Cerebellar nuclear complex (tissue), 1 donor: ENCODE results near the gene FHAD1.

Source experiments
- DNase-seq, 2 experiments: peaks; one replicate each; lab custom pipeline; 2025; lab: John Stamatoyannopoulos, UW

Gene FHAD1

DNA sequence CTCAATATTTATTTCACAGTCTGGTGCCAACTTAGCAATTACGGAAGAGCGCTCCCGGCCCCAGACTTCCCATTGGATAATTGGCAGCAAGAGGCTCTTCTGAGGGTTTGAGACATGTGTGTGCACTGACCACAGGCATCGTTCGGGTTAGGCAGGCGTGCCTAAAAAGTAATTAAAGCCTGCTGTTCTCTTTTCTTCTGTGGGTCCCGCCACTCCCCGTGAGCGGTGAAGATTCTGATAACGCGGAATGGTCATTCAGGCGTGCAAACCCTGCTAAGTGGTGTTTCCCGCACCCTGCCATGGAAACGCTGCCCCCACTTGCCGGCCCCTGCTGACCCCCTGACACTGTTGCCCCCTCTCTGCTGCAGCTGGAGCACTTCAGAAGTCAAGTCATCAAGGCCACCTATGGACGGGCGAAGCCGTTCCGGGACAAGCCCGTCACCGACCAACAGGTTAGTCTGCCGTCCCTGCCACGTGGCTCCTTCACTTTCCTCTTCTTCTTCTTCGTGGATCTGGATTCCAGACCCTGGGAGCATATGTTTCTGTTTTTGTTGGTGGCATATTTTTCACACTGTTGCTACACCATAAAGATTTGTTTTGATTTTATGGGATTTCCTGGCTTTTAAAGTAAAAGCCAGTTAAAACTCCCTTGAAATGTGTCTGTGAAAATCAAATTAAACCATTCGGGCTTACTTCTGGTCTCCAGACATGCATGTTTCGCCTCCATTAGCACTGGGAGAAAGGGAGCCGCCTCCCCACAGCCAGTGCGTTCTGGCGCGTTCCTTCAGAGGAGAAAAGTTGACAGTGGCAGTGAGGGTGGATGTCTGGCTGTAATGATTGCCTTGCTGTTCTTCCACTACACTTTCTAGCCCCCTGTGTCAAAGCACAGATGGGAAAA lies 79.9 kb downstream of the FHAD1 start:
- DNase-seq = no peak

DNA sequence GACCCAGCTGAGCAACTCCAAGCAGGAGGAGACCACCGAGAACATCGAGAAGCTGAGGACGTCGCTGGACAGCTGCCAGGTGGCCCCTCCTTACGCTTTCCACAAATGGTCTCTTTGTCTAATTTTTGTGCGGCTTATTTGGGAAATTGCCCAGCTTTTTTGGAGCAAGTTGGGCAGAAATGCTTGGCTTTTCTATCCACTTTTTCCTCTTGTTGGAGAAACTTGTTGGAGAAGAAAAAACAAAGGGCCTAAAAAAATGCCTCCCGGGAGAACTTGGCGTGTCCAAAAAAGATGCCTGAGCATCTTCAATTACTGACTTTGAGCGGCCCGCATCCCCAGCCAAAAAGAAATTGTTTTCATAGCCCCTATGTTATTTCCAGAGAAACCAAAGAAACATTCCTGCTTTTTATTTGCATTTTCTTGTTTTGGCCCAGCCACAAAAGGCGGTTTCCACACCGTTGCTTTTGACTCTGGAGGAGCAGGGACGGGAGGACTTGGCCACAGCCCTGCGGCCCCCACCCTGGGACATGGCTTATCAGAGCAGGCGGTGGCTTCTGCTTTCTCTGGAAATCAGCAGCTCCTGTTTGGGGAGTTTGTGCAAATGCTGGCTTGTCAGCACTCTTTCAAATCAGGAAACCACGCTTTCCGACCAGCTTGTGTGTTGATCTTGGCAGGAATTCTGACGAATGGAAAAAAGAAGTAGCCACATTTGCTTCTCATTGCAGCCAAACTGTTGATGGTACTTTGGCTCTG lies 81.5 kb downstream of the FHAD1 start:
- DNase-seq = peak; percentile 38 to 45

DNA sequence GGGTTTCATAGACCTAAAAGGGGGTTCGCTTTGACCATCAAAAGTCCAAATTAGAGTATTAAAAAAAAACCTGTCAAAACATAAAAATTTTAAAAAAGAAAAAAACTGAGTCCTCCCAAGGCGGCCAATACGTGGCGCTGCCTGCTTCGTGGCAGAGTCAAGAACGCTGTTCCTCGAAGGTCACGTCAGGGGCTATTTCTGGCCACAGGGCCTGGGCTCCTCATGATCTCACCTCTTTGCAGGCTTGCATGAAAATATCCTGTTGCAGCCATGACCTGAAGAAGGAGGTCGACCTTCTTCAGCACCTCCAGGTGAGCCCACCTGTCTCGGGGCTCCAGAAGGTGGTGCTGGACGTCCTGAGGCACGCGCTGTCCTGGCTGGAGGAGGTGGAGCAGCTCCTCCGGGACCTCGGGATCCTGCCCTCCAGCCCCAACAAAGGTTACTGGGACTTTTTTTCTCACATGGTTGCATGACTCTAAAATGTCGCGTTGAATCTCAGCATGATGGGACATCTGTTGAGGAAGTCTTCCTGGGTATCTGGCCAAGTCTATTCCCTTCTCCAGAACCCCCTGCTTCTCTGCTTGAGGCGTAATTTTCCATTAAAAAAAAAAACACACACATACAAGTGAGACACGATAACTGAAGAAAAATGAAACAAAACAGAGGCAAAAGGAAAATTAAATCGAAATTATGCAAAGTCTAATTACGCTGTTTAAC lies 82.2 kb downstream of the FHAD1 start:
- DNase-seq = peak in 1 of 2 experiments; percentile 60

DNA sequence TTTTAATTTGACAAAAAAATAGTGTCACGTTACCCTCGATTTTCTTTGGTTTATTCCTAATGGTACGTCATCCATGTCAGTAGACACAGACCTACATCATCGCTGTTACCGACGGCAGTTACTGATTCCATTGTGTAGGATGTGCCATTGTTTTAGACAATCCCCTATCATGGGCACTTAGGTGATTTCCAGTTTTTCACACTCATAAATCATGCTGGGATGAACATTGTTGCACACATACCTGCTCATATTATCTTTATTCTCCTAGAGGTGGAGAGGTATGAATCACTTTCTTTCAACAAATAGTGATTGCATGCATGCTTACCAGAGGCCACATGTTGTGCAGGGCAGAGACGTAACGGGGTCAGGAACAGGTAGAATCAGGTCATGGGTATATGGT lies 83.0 kb downstream of the FHAD1 start:
- DNase-seq = no peak

DNA sequence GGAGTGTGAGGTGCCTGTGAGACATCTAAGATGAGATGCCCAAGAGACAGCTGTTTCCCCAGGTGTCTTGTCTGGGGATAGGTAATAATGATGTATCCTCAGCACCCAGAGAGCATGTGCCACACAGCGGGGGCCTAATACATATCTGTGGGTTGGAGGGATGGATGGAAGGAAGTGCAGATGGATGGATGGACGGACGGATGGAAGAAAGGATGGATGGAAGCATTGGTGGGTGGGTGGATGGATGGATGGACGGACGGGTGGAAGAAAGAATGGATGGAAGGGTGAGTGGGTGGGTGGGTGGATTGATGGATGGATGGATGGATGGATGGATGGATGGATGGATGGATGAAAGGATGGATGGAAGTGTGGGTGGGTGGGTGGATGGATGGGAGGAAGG lies 84.2 kb downstream of the FHAD1 start:
- no peak for DNase-seq

DNA sequence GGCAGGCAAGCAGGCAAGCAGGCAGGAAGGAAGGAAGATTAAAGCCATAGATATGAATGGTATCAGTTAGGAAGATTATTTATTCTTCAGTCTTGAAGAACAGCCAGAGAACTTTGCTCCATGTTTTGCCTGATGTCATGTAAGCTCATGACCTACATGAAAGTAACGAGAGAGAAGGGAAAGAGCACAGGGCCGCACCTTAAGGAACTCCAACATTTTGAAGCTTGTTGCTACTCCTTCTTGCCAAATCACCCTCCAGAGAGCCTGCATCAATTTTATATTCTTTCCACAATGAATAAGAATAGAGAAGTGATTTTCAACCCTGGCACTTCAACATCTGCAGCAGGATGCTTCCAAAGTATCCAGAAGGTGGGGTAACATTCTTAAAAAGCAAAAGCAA lies 84.7 kb downstream of the FHAD1 start:
- DNase-seq = no peak

DNA sequence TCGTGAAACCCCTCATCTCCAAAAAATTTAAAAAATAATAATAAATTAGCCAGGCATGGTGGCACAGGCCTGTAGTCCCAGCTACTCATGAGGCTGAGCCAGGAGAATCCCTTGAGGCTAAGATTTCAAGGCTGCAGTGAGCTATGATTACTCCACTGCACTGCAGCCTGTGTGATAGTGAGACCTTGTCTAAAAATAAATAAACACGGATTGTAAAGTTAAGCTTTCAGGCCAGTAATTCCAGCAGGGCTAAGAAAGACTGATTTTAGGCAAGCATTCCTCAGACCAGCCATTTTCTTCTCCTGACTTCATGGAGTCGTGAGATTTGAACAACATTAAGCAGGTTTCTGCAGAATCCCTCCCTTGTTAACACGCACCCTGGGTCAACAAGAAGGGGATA lies 85.5 kb downstream of the FHAD1 start:
- no peak for DNase-seq

DNA sequence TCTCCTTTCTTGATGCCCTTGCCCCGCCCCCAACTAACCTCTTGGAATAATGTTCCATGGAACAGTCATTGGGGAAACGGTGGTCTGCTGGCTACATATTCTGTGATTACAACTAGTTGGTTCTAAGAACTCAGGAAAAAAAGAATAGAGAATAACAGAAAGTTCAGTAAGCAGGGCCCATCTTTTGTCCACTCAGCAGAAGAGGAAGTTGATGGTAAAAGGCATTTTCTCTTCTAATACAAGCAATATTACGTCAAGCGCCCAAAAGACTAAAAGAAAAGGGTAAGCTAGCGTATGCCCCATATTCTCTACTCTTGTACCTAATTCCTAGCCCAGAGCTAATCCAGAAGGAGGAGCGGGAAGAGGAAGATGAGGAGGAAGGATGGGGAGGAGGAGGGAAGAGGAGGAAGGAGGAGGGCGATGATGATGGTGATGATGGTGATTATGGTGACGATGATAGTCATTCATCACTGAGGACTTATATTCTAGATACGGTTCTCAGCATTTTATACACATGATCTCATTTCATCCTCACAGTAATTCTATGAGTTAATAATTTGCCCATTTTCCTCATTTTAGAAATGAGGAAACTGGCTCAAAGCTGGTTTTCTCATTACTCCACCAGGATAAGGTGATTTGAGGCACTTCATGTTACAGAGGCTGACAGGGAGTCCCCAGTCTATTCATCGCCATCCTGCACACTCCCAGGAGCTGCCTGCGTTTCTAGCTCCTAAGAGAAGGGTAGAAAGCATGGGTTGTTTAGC lies 86.1 kb downstream of the FHAD1 start:
- DNase-seq = no peak

DNA sequence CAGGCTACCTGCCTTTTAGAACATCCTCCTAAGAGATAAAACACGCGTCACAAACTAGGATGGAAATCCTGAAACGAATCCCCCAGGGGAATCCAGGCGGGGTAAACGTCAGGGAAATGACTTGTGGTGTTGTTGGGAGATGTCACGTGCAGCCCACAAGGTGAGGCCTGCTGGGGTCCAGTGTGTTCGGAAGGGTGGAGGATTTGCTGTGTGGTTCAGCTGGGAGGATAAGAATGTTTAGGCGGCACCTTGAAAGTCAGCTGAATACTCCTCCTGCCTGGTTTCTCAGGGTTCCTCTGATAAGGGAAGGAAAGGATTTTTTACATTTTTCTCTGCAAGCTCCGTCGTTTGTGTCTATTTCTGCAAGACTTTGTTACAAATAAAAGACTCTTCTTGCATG lies 88.0 kb downstream of the FHAD1 start:
- no peak for DNase-seq

DNA sequence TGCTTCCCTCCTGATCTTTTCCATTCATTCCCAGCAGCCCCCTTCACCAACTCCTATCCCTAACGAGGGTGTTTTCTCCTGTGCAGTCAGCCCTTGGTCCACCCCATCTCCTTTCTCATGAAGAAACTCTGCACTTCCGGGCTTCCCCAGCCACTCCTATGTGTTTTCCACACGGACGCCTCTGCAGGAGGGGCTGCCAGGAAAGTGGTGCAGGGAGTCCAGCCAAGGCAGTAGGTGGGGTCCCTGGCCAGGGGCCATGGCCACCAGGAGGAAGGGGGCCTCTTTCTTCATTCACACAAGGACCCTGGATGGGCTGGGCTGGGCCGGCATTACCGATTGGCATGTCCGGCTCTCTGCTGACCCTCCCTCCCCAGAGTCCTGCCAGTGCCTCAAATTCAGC lies 89.8 kb downstream of the FHAD1 start:
- no peak for DNase-seq

DNA sequence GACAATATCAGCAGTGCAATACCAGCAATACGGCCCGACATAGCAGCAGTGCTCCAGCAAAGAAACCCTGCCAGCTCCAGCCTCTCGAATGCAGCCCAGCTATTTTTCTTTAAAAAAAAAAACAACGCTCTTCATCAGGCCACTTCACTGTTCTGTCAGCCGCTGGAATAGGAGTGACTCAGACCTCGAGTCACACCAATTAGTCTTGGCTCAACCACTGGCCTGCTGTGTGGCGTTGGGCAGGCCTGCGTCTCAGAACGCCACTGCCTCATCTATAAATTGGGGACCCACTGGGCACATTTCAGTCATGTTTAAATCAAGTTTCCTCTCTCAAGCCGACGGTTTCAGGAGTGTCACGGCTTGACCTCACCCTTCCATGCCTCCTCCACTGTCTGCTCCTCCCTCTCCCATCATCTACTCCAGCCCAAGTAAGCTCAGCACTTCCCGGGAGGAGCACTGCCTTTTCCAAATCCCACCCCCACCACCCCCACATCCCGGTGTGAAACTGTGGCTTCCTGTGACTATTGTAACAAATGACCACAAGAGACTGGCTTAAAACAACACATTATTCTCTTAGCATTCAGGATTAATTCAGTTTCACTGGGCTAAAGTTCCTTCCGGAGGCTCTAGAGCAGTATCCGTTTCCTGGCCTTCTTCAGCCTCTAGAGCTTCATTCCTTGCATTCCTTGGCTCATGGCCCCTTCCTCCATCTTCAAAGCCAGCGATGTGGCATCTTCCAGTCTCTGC lies 90.8 kb downstream of the FHAD1 start:
- DNase-seq = no peak

DNA sequence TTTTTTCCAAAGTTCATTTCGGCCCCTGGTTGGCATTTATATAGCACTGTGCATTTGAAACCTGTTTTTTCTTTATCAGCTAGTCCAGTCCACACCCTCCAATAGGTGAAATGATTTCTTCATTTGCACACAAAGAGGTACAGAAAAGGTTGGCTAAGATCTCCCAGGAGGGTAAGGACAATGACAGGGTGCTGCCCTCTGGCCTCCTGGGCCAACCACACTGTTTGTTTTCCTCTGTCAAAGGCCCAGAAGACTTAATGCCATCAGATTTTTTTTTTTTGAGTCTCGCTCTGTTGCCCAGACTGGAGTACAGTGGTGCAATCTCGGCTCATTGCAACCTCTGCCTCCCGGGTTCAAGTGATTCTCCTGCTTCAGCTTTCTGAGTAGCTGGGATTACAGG lies 92.5 kb downstream of the FHAD1 start:
- no peak for DNase-seq

DNA sequence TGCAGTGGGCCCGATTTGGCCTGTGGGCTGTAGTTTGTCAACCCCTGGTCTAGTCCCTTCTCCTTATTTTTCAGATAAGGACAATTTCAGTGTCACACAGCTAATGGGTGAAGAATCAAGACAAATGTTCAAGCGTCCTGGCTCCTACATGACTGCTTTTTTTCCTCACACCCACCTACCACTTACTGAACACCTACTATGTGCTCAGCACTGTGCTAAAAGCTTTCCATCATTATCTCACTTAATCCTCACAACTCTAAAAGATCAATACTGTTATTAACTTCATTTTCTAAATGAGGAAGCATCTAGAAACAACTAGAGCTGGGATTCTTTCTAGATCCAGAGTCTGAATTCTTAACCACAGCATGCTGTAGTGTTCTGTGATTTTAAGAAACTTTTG lies 94.2 kb downstream of the FHAD1 start:
- no peak for DNase-seq

DNA sequence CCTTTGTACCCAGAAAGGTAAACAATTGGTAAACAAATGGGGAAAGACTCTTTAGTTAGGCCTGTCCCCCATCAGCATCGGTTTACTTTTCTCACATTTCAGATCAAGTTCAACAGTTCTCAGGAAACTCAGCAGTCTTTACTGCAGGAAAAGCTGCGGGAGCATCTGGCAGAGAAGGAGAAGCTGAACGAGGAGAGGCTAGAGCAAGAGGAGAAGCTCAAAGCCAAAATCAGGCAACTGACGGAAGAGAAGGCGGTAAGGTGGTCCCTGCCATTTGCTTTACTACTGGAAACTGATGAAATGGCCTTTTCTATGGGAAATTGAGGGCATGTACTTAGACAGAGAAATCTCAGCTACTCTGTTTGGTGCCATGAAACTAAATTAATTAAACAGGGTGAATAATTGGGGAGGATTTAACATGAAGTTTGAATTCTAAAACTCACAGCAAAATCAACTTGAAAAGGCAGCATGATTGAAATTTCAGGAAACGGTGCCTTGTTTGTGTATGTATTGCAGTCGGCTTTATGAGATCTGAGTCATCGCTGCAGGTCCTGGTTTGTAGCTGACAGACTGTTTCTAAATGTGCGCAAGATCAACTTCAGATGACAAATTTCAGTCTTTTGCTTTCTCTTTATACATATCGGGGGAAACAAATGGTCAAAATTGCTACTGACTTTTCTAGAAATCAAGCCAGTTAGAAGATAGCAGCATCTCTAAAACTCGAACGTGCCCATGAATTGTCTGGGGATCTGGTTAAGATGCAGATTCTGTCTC lies 94.8 kb downstream of the FHAD1 start:
- DNase-seq = no peak

DNA sequence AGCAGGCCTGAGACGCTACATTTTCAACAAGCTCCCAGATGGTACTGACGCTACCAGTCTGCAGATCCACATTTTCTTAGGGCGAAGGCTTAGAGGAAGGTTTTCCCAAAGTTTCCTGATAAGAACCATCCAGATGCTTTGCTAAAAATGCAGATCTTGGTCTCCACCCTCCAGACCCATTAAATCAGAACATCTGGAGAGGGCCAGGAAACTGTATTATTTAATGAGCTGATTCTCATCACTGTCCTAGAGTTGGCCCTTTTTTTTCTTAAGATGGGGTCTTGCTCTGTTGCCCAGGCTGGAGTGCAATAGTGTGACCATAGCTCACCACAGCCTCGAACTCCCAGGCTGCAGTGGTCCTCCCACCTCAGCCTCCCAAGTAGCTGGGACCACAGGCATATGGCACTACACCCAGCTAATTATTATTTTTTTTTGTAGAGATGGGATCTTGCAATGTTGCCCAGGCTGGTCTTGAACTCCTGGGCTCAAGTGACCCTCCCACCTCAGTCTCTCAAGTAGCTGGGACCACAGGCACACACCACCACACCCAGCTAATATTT lies 95.5 kb downstream of the FHAD1 start:
- DNase-seq = no peak

DNA sequence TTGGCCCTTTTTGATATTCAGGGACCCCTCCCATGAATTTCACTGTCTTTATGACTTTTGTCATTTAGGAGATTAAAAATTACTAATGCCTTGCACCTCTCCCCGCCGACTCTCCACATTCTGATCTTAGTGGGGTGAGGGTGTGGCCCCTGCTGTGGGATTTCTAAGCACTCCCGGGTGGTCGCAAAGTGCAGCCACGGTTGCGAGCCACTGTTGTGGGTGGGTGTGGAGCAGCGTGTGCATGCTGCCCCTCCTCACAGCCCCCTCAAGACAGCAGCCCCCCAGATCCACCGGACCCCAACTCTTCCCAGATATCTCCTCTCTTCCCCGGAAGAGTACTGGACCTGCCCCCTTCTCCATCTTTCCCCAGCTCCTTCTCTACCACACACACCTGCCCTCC lies 96.1 kb downstream of the FHAD1 start:
- DNase-seq = no peak

DNA sequence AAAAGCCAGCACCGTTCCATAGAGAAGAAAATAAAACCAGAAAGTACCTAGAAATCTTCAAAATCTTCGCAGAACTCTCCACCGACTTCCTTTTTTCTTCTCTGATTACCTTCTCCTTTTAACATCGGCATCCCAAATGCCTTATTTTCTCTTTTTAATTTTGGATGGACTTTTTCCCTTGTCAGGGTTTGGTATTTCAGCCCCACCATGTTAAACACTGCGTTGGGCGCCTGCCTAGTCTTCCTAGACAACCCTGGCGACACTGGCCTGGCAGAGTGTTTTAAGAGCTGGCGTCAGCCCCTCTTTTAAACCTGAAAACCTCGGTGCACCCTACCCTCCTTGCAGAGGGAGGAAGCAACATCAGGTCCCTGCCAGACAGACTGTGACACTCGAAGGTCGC lies 96.7 kb downstream of the FHAD1 start:
- no peak for DNase-seq

DNA sequence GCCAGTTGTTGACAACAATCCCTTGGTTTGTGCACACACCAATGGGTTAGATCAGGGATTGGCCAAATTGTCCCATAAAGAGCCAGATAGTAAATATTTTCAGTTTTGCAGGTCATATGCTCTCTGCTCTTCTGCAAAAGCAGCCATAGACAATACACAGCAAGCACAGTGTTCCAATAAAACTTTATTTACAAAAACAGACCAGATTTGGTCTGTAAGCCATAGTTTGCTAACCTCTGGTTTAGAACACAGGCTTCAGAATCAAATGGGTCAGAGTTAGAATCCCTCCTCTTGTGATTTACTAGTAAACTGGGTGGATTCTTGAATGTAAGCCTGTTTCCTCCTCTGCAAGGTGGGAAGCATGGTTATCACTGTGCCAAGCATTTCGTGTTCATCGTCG lies 97.4 kb downstream of the FHAD1 start:
- no peak for DNase-seq

DNA sequence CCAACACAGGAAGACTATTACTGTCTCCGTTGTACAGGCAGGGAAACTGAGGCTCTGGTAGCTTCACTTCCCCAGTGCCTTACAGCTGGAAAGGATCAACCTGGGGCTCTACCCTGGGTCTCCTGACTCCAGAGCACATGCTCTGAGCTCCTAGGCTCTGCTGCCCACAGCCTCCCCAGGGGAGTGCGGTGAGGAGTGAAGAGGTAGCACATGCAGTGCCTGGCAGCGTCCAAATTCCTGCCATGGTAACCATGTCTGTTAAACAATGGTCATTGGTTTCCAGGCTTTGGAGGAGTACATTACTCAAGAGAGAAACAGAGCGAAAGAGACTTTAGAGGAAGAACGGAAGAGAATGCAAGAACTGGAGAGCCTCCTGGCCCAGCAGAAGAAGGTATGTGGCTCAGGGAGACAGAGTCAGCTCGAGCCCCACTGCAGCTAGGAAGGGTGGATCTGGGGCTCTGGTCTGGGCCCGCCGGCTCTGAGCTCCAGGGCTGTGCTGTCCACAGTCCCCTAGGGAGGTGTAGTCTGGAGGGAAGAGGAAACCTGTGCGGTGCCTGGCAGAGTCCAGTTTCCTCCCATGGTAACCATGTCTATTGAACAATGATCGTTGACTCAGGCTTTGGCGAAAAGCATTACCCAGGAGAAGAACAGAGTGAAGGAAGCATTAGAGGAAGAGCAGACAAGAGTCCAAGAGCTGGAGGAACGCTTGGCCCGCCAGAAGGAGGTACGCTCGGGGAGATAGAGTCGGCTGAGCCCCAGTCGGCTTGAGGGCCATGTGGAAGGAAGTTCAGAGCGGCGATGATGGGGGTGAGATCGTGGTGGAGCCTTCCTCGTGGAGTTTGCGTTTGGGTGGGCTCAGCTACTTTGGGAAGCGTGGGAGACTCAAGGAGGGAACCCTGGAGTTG lies 98.0 kb downstream of the FHAD1 start:
- no peak for DNase-seq
